KMS-11 (cell line): ENCODE data around the gene SLCO6A1.

Experiments
- H2AFZ ChIP-seq: fragments of 200-600 bp; sonication (generic); 2 replicates; pipeline ENCODE4 v1.6.1; 2016; ENCODE audit warnings: antibody characterized with exemption, mixed run types, low read depth
- H3K27ac ChIP-seq: fragments of 200-600 bp; sonication (generic); 2 replicates; pipeline ENCODE4 v1.6.1; 2016; ENCODE audit warnings: mild to moderate bottlenecking, mixed run types
- H3K27me3 ChIP-seq: fragments of 200-600 bp; sonication (generic); 2 replicates; pipeline ENCODE4 v1.6.1; 2017; ENCODE audit warnings: mild to moderate bottlenecking, low read depth, mixed run types, moderate library complexity; ENCODE audit not compliant: insufficient read depth
- H3K36me3 ChIP-seq: fragments of 200-600 bp; sonication (generic); 2 replicates; pipeline ENCODE4 v1.6.1; 2017; ENCODE audit warnings: mild to moderate bottlenecking, mixed run types; ENCODE audit not compliant: insufficient read depth
- H3K4me1 ChIP-seq: fragments of 200-600 bp; sonication (generic); 2 replicates; pipeline ENCODE4 v1.6.1; 2016; ENCODE audit warnings: mild to moderate bottlenecking, low read depth, mixed run types; ENCODE audit not compliant: poor library complexity, severe bottlenecking
- H3K4me2 ChIP-seq: fragments of 200-600 bp; sonication (generic); 2 replicates; pipeline ENCODE4 v1.7.0; 2016; ENCODE audit warnings: mild to moderate bottlenecking, mixed run types
- H3K4me3 ChIP-seq: fragments of 200-600 bp; sonication (generic); IDR thresholded peaks from 2 replicates; pipeline ENCODE4 v1.6.1; 2017; ENCODE audit warnings: low read depth, low read length, mixed read lengths; ENCODE audit not compliant: insufficient read depth
- H3K79me2 ChIP-seq: fragments of 200-600 bp; sonication (generic); 2 replicates; pipeline ENCODE4 v1.6.1; 2016; ENCODE audit warnings: low read depth, mixed run types; ENCODE audit not compliant: insufficient read depth
- H3K9ac ChIP-seq: fragments of 200-600 bp; sonication (generic); 2 replicates; pipeline ENCODE4 v1.6.1; 2016; ENCODE audit warnings: mild to moderate bottlenecking, mixed run types
- H4K20me1 ChIP-seq: fragments of 200-600 bp; sonication (generic); 2 replicates; pipeline ENCODE4 v1.6.1; 2016; ENCODE audit warnings: mild to moderate bottlenecking, mixed run types; ENCODE audit not compliant: insufficient read depth
- TF ChIP-seq, protein P1 (sequence below): fragments of 200-600 bp; sonication (generic); conservative IDR thresholded peaks from 2 replicates; pipeline ENCODE4 v1.6.1; 2017; ENCODE audit warnings: low read depth, mild to moderate bottlenecking, antibody characterized with exemption, low read length, moderate library complexity, mixed read lengths

Gene SLCO6A1

DNA sequence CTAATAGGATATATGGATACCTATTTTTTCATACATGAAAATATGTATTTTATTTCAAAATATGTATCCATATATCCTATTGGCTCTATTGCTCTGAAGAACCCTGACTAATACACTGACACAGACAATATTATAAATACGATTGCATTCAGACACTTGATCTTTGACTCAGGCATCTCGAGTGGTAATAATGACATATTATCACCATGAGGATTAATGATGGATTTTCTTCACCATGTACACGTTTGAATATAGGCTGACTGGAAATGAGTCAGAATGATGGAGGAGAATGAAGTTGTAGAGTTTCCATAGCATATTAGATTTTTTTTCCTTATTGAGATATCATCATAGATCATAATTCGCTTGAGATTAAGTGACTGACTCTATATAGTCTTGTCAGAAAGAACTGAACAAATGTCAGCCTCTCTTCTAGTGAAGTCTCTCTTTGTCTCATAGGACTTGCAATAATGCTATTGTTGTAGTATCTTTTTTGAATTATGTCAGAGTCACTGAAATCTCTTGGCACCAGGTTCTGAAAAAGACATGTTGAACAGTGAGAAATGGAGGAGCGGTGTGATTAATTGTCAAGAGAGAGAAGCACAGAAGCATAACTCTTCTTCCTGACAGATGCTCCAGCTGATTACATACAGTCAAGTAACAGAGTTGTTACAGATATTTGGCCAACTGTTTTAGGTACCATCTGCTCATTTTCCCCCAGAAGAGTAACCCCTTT is 41.4 kb upstream of the SLCO6A1 start:
- H2AFZ ChIP-seq, result no peak overlapping the region
- H3K79me2 ChIP-seq, result no peaks in the 10 kb centered on the region
- H3K4me3 ChIP-seq, result no peak overlapping the region
- no peaks in the 10 kb centered on the region for H4K20me1 ChIP-seq
- no peak overlapping the region for H3K4me2 ChIP-seq
- no peak overlapping the region for H3K9ac ChIP-seq
- H3K27me3 ChIP-seq, result no peaks in the 10 kb centered on the region
- H3K36me3 ChIP-seq, result no peaks in the 10 kb centered on the region
- TF ChIP-seq, protein P1, sequence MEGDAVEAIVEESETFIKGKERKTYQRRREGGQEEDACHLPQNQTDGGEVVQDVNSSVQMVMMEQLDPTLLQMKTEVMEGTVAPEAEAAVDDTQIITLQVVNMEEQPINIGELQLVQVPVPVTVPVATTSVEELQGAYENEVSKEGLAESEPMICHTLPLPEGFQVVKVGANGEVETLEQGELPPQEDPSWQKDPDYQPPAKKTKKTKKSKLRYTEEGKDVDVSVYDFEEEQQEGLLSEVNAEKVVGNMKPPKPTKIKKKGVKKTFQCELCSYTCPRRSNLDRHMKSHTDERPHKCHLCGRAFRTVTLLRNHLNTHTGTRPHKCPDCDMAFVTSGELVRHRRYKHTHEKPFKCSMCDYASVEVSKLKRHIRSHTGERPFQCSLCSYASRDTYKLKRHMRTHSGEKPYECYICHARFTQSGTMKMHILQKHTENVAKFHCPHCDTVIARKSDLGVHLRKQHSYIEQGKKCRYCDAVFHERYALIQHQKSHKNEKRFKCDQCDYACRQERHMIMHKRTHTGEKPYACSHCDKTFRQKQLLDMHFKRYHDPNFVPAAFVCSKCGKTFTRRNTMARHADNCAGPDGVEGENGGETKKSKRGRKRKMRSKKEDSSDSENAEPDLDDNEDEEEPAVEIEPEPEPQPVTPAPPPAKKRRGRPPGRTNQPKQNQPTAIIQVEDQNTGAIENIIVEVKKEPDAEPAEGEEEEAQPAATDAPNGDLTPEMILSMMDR, result no peak
- no peaks in the 10 kb centered on the region for H3K4me1 ChIP-seq
- H3K27ac ChIP-seq, result no peak overlapping the region

DNA sequence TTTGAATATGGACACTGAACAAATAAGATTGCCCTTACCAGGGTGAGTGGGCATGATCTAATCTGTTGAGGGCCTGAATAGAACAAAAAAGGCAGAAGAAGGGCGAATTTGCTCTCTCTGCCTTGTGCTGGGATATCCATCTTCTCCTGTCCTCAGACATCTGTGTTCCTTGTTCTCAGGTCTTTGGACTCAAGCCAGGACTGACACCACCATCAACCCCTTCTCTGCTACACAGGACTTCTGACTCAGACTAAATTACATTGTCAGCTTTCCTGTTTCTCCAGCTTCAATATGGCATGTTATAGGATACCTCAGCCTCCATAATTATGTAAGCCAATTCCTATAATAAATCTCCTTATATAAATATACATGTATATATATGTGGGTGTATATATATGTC is 40.8 kb upstream of the SLCO6A1 start:
- Histone ChIP-seq H3K36me3 (no peaks in the 10 kb centered on the region), H2AFZ (no peak overlapping the region), H4K20me1 (no peaks in the 10 kb centered on the region), H3K27ac (no peak overlapping the region), H3K27me3 (no peaks in the 10 kb centered on the region), H3K4me2 (no peak overlapping the region), H3K4me1 (no peaks in the 10 kb centered on the region), H3K9ac (no peak overlapping the region), H3K4me3 (no peak overlapping the region), H3K79me2 (no peaks in the 10 kb centered on the region)
- TF ChIP-seq, protein P1, result no peak

DNA sequence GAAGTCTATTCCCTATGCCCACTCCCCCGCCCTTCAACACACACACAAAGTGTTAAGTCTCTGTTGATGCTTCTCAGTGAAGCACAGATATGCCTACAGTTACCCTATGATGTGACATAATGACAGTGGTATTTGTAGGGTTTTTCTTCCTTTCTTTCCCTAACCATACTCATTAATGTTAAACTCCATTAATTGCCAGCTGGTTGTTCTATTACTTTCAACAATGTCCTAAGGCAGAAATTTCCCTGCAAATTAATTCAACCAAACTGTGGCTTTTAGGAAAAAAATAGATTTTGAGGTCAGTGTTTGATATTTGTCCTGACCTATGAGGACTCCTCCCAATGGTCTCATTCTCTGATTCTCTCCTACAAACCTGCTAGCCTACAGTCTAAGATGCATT is 38.2 kb upstream of the SLCO6A1 start:
- H4K20me1 ChIP-seq, result no peaks in the 10 kb centered on the region
- H2AFZ ChIP-seq, result no peak overlapping the region
- TF ChIP-seq, protein P1, result no peak
- H3K79me2 ChIP-seq, result no peaks in the 10 kb centered on the region
- H3K4me1 ChIP-seq, result no peaks in the 10 kb centered on the region
- no peaks in the 10 kb centered on the region for H3K36me3 ChIP-seq
- no peak overlapping the region for H3K4me3 ChIP-seq
- H3K4me2 ChIP-seq, result no peak overlapping the region
- H3K27me3 ChIP-seq, result no peaks in the 10 kb centered on the region
- H3K27ac ChIP-seq, result no peak overlapping the region
- no peak overlapping the region for H3K9ac ChIP-seq

DNA sequence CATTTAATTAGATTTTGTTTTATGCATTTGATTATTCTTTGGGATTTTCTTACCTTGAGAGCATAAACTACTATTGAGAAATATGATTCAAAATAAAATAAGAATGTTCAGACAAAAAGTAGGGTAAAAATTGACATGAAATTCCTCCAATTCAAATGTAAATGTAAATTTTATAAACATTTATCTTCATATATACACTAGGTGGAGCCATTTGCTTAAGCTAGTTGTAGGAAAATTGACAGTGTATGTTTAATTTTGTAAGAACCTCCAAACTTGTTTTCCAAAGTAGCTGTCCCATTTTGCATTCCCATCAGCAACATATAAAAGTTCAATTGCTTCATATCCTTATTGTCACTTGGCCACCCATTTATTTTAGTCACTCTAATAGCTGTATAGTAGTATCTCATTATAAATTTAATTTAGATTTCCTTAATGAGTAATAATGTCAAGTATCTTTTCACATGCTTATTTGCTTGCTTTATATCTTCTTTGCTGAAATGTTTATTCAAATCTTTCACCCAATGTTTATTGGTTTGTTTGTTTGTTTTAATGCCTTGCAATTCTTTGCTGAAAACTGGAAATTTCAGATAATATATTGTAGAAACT is 37.6 kb upstream of the SLCO6A1 start:
- TF ChIP-seq, protein P1, result peak; percentile 72
- Histone ChIP-seq H3K27ac (no peak overlapping the region), H3K4me2 (no peak overlapping the region), H3K9ac (no peak overlapping the region), H3K27me3 (no peaks in the 10 kb centered on the region), H3K36me3 (no peaks in the 10 kb centered on the region), H4K20me1 (no peaks in the 10 kb centered on the region), H3K79me2 (no peaks in the 10 kb centered on the region), H3K4me1 (no peaks in the 10 kb centered on the region), H3K4me3 (no peak overlapping the region), H2AFZ (no peak overlapping the region)
